GM23338 (cell line): ENCODE data around the gene ASIC3. TPM values are rescaled to one million over a fixed set of nuclear protein-coding genes. Genes with fewer than 3 reads are reported as not detected.

Source experiments
- EZH2 ChIP-seq: fragments of 200-600 bp; sonication (generic); IDR thresholded peaks from one replicate; pipeline ENCODE4 v1.8.0; 2017; ENCODE audit warnings: antibody characterized with exemption, mild to moderate bottlenecking, low read depth; ENCODE audit not compliant: unreplicated experiment
- JUNB ChIP-seq: IDR thresholded peaks from one replicate; pipeline ENCODE4 v1.6.1; 2016; ENCODE audit warnings: antibody characterized with exemption; ENCODE audit not compliant: unreplicated experiment
- STAT1 ChIP-seq: IDR thresholded peaks from one replicate; pipeline ENCODE4 v1.6.1; 2016; ENCODE audit warnings: antibody characterized with exemption; ENCODE audit not compliant: unreplicated experiment
- ZNF114 ChIP-seq: fragments of 250-450 bp; sonication (Bioruptor Pico); IDR thresholded peaks from 2 replicates; pipeline ENCODE4 v1.5.0; 2020; ENCODE audit warnings: mild to moderate bottlenecking, moderate library complexity
- polyA plus RNA-seq: library from polyadenylated mRNA; unstranded; fragments of >200 nt; fragmentation: Nextera tagmentation; extraction: Ambion mirVana; gene quantifications from 2 replicates; pipeline ENCODE4 v1.2.1, GENCODE V29; 2016
- total RNA-seq: library from RNA; depleted of rRNA; stranded (reverse); fragments of >200 nt; shearing (Covaris generic); gene quantifications from 2 replicates; pipeline ENCODE4 v1.2.3, GENCODE V29; 2014
- TF ChIP-seq, protein P1 (sequence below): fragments of 250-450 bp; sonication (Bioruptor Pico); IDR thresholded peaks from 2 replicates; pipeline ENCODE4 v1.5.0; 2020; ENCODE audit warnings: mild to moderate bottlenecking, moderate library complexity
- TF ChIP-seq, protein P2 (sequence below), 2 experiments: fragments of 200-600 bp in 1 of 2; sonication (generic) in 1 of 2; conservative IDR thresholded peaks; 2 replicates each; pipeline versions ENCODE4 v1.5.1 to v1.6.1; 2016 to 2017; ENCODE audit warnings: antibody characterized with exemption in 2 of 2, low read depth in 2 of 2, mild to moderate bottlenecking in 2 of 2, moderate library complexity in 1 of 2
- TF ChIP-seq, protein P3 (sequence below): IDR thresholded peaks from 2 replicates; pipeline ENCODE4 v1.6.1; 2016; ENCODE audit warnings: antibody characterized with exemption

Gene ASIC3
- total and polyA plus RNA-seq, 2 experiments from 2014 or later = 0.87 to 0.90 TPM

DNA sequence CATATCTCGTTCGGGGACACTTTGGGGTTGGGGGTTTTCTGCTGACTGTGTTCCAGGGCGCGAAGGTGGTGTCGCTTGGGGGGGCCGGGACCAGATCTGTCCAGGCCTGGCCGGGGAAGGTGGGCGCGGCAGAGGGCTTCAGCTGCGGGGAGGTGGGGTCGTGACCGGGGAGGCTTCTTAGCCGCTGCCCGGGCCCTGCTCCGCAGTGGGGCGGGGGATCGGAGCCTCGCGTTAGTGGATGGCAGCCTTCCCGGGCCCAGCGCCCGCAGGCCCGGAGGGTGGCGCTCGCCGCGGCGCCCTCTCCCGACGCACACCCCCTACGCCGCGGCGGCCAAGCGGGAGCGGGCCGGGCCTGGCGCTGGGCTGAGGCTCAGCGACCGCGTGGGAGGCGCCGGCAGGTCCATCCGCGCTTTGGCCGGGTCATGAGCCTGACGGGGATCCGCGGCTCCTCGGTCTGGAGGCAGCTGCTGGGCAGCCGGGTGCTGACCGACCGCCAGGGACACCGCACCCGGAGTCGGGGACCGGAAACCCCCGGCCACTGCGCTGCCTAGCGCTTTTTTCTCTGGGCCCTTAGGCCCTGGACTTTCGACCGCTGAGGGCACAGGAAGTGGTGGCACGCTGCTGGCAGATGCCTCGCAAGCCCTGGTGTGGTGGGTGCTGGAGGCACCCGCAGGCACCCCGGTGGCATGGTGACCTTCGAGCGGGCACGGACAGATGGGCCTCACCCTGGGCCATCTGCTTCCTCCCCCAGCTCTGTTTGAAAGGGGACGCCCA lies 39.1 kb downstream of the ASIC3 start (continued):
- TF ChIP-seq, protein P1, sequence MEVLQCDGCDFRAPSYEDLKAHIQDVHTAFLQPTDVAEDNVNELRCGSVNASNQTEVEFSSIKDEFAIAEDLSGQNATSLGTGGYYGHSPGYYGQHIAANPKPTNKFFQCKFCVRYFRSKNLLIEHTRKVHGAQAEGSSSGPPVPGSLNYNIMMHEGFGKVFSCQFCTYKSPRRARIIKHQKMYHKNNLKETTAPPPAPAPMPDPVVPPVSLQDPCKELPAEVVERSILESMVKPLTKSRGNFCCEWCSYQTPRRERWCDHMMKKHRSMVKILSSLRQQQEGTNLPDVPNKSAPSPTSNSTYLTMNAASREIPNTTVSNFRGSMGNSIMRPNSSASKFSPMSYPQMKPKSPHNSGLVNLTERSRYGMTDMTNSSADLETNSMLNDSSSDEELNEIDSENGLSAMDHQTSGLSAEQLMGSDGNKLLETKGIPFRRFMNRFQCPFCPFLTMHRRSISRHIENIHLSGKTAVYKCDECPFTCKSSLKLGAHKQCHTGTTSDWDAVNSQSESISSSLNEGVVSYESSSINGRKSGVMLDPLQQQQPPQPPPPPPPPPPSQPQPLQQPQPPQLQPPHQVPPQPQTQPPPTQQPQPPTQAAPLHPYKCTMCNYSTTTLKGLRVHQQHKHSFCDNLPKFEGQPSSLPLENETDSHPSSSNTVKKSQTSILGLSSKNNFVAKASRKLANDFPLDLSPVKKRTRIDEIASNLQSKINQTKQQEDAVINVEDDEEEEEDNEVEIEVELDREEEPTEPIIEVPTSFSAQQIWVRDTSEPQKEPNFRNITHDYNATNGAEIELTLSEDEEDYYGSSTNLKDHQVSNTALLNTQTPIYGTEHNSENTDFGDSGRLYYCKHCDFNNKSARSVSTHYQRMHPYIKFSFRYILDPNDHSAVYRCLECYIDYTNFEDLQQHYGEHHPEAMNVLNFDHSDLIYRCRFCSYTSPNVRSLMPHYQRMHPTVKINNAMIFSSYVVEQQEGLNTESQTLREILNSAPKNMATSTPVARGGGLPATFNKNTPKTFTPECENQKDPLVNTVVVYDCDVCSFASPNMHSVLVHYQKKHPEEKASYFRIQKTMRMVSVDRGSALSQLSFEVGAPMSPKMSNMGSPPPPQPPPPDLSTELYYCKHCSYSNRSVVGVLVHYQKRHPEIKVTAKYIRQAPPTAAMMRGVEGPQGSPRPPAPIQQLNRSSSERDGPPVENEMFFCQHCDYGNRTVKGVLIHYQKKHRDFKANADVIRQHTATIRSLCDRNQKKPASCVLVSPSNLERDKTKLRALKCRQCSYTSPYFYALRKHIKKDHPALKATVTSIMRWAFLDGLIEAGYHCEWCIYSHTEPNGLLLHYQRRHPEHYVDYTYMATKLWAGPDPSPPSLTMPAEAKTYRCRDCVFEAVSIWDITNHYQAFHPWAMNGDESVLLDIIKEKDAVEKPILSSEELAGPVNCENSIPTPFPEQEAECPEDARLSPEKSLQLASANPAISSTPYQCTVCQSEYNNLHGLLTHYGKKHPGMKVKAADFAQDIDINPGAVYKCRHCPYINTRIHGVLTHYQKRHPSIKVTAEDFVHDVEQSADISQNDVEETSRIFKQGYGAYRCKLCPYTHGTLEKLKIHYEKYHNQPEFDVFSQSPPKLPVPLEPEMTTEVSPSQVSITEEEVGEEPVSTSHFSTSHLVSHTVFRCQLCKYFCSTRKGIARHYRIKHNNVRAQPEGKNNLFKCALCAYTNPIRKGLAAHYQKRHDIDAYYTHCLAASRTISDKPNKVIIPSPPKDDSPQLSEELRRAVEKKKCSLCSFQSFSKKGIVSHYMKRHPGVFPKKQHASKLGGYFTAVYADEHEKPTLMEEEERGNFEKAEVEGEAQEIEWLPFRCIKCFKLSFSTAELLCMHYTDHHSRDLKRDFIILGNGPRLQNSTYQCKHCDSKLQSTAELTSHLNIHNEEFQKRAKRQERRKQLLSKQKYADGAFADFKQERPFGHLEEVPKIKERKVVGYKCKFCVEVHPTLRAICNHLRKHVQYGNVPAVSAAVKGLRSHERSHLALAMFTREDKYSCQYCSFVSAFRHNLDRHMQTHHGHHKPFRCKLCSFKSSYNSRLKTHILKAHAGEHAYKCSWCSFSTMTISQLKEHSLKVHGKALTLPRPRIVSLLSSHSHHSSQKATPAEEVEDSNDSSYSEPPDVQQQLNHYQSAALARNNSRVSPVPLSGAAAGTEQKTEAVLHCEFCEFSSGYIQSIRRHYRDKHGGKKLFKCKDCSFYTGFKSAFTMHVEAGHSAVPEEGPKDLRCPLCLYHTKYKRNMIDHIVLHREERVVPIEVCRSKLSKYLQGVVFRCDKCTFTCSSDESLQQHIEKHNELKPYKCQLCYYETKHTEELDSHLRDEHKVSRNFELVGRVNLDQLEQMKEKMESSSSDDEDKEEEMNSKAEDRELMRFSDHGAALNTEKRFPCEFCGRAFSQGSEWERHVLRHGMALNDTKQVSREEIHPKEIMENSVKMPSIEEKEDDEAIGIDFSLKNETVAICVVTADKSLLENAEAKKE (CRISPR knock-in tag) = no peak
- TF ChIP-seq, protein P2, sequence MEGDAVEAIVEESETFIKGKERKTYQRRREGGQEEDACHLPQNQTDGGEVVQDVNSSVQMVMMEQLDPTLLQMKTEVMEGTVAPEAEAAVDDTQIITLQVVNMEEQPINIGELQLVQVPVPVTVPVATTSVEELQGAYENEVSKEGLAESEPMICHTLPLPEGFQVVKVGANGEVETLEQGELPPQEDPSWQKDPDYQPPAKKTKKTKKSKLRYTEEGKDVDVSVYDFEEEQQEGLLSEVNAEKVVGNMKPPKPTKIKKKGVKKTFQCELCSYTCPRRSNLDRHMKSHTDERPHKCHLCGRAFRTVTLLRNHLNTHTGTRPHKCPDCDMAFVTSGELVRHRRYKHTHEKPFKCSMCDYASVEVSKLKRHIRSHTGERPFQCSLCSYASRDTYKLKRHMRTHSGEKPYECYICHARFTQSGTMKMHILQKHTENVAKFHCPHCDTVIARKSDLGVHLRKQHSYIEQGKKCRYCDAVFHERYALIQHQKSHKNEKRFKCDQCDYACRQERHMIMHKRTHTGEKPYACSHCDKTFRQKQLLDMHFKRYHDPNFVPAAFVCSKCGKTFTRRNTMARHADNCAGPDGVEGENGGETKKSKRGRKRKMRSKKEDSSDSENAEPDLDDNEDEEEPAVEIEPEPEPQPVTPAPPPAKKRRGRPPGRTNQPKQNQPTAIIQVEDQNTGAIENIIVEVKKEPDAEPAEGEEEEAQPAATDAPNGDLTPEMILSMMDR (conservative IDR thresholded peaks at IDR 0.05; ENCODE audit: low read depth in 2 of 2) = peak in 1 of 2 experiments; percentile 45; a peak in 1 of 4 replicates
- no peak for TF ChIP-seq ZNF114 (CRISPR knock-in tag)
- no peak for TF ChIP-seq STAT1
- peak; percentile 23 for TF ChIP-seq EZH2
- no peak for TF ChIP-seq JUNB
- TF ChIP-seq, protein P3, sequence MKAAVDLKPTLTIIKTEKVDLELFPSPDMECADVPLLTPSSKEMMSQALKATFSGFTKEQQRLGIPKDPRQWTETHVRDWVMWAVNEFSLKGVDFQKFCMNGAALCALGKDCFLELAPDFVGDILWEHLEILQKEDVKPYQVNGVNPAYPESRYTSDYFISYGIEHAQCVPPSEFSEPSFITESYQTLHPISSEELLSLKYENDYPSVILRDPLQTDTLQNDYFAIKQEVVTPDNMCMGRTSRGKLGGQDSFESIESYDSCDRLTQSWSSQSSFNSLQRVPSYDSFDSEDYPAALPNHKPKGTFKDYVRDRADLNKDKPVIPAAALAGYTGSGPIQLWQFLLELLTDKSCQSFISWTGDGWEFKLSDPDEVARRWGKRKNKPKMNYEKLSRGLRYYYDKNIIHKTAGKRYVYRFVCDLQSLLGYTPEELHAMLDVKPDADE = no peak
